ENCODE data around the gene TMEM263.

- TF ChIP-seq, protein P1, sequence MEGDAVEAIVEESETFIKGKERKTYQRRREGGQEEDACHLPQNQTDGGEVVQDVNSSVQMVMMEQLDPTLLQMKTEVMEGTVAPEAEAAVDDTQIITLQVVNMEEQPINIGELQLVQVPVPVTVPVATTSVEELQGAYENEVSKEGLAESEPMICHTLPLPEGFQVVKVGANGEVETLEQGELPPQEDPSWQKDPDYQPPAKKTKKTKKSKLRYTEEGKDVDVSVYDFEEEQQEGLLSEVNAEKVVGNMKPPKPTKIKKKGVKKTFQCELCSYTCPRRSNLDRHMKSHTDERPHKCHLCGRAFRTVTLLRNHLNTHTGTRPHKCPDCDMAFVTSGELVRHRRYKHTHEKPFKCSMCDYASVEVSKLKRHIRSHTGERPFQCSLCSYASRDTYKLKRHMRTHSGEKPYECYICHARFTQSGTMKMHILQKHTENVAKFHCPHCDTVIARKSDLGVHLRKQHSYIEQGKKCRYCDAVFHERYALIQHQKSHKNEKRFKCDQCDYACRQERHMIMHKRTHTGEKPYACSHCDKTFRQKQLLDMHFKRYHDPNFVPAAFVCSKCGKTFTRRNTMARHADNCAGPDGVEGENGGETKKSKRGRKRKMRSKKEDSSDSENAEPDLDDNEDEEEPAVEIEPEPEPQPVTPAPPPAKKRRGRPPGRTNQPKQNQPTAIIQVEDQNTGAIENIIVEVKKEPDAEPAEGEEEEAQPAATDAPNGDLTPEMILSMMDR (IDR thresholded peaks at IDR 0.05): no peak
- no peak for TF ChIP-seq POLR2A (IDR thresholded peaks at IDR 0.05)
Measured at GRCh38 chr12:106974511-106974910, 18.8 kb downstream of the TMEM263 start.
